ENCODE data around the gene SLC17A4. TPM values are rescaled to one million over a fixed set of nuclear protein-coding genes. Genes with fewer than 3 reads are reported as not detected.

The SLC17A4 gene
- total RNA-seq, 1 donor from 2014 or later, result not detected

DNA sequence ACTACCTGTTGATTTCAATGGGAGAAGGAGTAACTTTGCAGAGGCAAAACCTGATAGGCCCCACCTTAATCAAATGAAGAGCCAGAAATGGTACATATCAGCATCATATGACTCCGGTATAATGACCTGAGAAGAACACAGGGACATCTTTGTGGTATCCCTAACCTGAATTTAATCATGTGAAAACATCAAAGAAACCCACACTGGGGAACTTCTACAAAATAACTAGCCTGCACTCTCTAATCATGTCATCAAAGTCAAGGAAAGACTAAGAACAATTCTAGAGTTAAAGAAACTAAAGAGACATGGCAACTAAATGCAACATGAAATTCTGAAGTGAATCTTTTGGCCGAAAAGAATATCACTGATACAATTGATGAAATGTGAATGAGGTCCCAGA, 34.9 kb downstream of the SLC17A4 start:
- DNase-seq (ENCODE audit: missing footprints) (no peak), ATAC-seq (no peak)
- intact Hi-C loops (cut with DNase I), result loop anchor here (5.0 kb wide), 1 partner anchor 213 kb away; no protein-coding TSS in a partner anchor

DNA sequence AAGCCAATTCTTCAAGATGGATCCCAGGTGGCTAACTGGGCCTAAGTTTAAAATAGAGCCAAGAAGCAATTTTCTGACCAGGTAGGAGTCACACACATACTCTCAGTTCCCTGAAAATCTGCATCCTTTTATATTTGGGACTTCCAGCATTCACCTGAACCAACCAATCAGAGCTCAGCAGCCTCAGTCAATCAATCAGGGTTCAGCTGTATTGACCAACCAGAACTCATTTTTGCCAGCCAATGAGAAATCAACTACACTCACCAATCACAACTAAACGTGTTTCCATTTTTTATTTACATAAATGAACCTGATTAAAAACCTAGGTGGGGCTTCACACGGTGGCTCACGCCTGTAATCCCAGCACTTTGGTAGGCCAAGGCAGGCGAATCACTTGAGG, 37.5 kb downstream of the SLC17A4 start:
- intact Hi-C loops (cut with DNase I), result no loop called here
- no peak for ATAC-seq
- DNase-seq (ENCODE audit: missing footprints), result no peak

DNA sequence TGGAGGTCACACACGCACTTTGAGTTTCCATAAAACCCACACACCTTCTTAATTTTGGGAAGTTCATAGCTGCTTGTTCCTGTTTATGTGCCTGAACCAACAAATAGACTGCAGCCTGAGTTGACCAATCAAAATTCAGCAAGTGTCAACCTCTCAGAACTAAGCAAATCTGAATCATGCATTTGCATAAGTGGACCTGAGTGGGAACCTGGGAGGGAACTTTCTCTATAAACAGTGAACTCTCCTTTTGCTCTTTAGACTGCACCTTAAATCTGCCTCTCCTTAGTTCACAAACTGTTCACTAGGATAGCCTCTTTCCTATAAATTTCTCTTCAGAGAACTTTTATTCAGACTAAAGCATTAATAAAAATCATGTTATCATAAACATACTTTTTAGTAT, 39.4 kb downstream of the SLC17A4 start:
- DNase-seq (ENCODE audit: missing footprints) (no peak), ATAC-seq (no peak)
- intact Hi-C loops (cut with DNase I), result no loop called here

DNA sequence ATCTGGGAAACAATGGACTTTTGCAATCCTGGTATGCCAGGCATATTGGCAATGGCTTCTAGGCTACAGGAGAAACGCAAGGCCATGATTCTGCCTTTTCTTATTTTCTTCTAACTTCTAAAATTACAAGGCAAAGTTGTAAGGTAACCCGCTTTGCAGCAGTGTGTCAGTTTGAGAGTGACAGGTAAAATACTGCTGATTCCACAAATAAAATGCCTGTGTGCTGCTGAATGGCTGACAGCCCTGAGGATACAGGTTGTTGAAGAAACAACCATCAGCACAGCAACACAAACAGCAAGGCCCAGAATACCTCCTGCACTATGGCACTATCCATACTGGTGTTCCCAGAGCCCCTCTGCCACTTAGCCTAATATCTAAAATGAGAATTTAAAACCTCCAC, 40.2 kb downstream of the SLC17A4 start:
- intact Hi-C loops (cut with DNase I), result no loop called here
- no peak for ATAC-seq

DNA sequence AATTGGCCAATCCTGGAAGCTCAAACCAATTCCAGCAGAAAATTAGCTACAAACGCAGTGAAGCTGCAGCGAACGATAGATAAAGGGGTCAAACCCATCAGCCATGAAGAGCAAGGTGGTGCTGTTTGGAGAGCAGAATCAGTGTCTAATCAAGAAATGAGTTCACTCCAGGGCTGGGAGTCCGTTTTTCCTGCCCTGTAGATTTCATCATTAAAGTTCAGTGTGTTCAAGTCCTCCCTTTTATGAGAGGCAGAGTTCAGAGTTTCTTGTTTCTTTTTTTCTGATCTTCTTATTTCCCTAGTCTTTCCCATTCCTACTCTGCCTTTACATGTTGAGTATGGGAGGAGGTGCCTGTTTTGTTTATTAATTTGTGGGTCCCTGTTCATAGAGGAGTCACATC, 46.9 kb downstream of the SLC17A4 start:
- ATAC-seq (no peak), DNase-seq (ENCODE audit: missing footprints) (no peak)
- intact Hi-C loops (cut with DNase I), result no loop called here

More for the DNA sequence above, 40.2 kb downstream of the SLC17A4 start:
- no peak for DNase-seq (ENCODE audit: missing footprints)

- intact Hi-C loops (cut with DNase I), result no loop called here
- DNase-seq (ENCODE audit: missing footprints) (no peak), ATAC-seq (no peak)
These were observed 50.3 kb downstream of the SLC17A4 start for GRCh38 chr6:25804804-25805203.

- intact Hi-C loops (cut with DNase I), result no loop called here
- ATAC-seq (no peak), DNase-seq (ENCODE audit: missing footprints) (no peak)
These were observed 60.7 kb downstream of the SLC17A4 start for GRCh38 chr6:25815194-25815593.

DNA sequence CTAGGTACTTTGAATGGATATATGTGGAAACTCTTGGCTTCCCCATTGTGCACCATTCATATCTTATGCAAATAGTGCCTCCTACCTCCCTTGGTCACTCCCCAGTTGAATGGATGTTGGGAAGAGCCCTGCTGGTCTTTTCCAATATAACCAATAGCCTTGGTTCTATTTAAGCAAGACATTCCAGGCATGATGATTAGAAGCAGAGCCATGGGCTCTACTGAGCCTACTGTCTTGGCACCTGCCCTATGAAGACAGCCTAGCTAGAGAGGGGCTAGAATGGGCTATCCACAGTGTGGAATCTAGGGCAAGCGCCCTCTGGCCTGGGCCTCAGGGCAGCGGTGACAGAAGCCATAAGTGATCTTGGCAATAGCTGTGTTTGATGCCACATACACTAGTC, 61.7 kb downstream of the SLC17A4 start:
- intact Hi-C loops (cut with DNase I), result no loop called here
- ATAC-seq, result no peak
- DNase-seq (ENCODE audit: missing footprints), result no peak

DNA sequence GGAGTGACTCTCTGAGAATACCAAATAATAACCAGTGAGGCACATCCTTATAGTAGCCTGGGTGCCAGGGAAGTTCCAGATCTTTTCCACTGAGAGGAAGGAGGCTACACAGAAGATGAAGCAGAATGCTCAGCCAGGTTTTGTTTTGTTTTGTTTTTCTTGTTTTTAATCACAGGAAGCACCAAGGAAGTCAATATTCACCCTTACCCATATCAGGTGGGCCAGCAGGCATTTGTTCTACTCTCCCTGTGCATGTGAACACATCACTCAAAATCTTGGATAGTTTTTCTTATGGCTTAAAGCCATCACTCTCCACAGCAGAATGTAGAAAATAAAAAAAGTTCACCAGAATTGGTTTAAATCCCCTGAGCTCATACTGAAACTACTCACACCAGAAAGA, 66.8 kb downstream of the SLC17A4 start:
- DNase-seq (ENCODE audit: missing footprints) (no peak), ATAC-seq (no peak)
- intact Hi-C loops (cut with DNase I), result no loop called here

DNA sequence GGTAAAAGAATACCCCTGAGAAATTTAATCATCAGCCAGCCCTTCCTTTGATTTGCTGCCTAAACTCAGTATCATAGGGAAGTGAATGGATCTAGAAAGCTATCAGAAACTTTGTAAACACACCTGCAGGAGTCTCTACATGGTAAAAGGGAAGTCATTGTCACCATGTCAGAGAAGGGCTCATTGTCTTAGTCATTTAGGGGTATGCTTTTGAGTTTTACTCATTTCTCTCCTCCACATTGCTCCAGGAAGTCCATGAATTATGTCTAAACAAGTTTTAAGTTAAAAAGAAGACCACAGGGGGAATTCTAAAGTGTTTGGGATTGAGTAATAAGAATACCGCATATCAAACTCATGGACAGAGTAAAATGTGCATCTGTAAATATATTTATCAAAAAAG, 74.8 kb downstream of the SLC17A4 start:
- intact Hi-C loops (cut with DNase I), result no loop called here
- DNase-seq (ENCODE audit: missing footprints) (no peak), ATAC-seq (no peak)

- no peak for ATAC-seq
- intact Hi-C loops (cut with DNase I), result no loop called here
- DNase-seq (ENCODE audit: missing footprints), result no peak
These were observed 75.9 kb downstream of the SLC17A4 start for GRCh38 chr6:25830458-25830857.

Other genes with a start within 250 kb of the SLC17A4 start
- 1.2 TPM for gene SCGN, start 102.5 kb upstream of the SLC17A4 start, total RNA-seq
- gene SLC17A1, start 77.3 kb downstream of the SLC17A4 start, total RNA-seq, result not detected
- not detected for gene SLC17A3, start 119.5 kb downstream of the SLC17A4 start, total RNA-seq
- not detected for gene SLC17A2, start 175.9 kb downstream of the SLC17A4 start, total RNA-seq
- 2.7 TPM for gene TRIM38, start 208.1 kb downstream of the SLC17A4 start, total RNA-seq